T-helper 1 cell treated with Interleukin-12 subunit alpha and Interleukin-12 subunit beta and Interleukin-4 antibody, amounts not matched to agents 30 μg/mL and 1 μg/mL, for 36 hours (primary cell): Measurements from ENCODE around the gene KCTD21.

Source experiments
- H3K27ac Mint-ChIP-seq: one replicate; pipeline ENCODE4 v1.8.0; 2021; ENCODE audit warnings: mild to moderate bottlenecking, mixed read lengths
- H3K27me3 Mint-ChIP-seq: one replicate; pipeline ENCODE4 v1.8.0; 2021; ENCODE audit warnings: low read depth, mixed read lengths
- H3K36me3 Mint-ChIP-seq: one replicate; pipeline ENCODE4 v1.8.0; 2021; ENCODE audit warnings: low read depth, mixed read lengths
- H3K4me1 Mint-ChIP-seq: one replicate; pipeline ENCODE4 v1.8.0; 2021; ENCODE audit warnings: low read depth, mixed read lengths
- H3K4me3 Mint-ChIP-seq: one replicate; pipeline ENCODE4 v1.8.0; 2021; ENCODE audit warnings: mild to moderate bottlenecking, moderate library complexity, mixed read lengths
- H3K9me3 Mint-ChIP-seq: one replicate; pipeline ENCODE4 v1.8.0; 2021; ENCODE audit warnings: mixed read lengths

Gene KCTD21

GRCh38 chr11:78138291-78138690 is 50.1 kb downstream of the KCTD21 start:
- H3K4me3 Mint-ChIP-seq, result peak overlapping the region; percentile 85

GRCh38 chr11:78132475-78132874 is 56.0 kb downstream of the KCTD21 start:
- no peak overlapping the region for H3K27ac Mint-ChIP-seq
- H3K36me3 Mint-ChIP-seq, result peaks cover 21% of the 10 kb centered on the region
- H3K4me3 Mint-ChIP-seq, result no peak overlapping the region
- H3K27me3 Mint-ChIP-seq, result no peaks in the 10 kb centered on the region
- H3K4me1 Mint-ChIP-seq, result peaks cover 10% of the 10 kb centered on the region
- H3K9me3 Mint-ChIP-seq, result peaks cover 3% of the 10 kb centered on the region

More at GRCh38 chr11:78138291-78138690, 50.1 kb downstream of the KCTD21 start:
- H3K27me3 Mint-ChIP-seq, result no peaks in the 10 kb centered on the region
- peak overlapping the region; percentile 86 for H3K27ac Mint-ChIP-seq
- H3K4me1 Mint-ChIP-seq, result peaks cover 30% of the 10 kb centered on the region
- H3K9me3 Mint-ChIP-seq, result peaks cover 3% of the 10 kb centered on the region
- H3K36me3 Mint-ChIP-seq, result peaks cover 37% of the 10 kb centered on the region

GRCh38 chr11:78131956-78132355 is 56.5 kb downstream of the KCTD21 start:
- Mint-ChIP-seq H3K36me3 (peaks cover 16% of the 10 kb centered on the region), H3K27ac (no peak overlapping the region), H3K4me3 (no peak overlapping the region), H3K27me3 (no peaks in the 10 kb centered on the region), H3K9me3 (peaks cover 3% of the 10 kb centered on the region), H3K4me1 (peaks cover 7% of the 10 kb centered on the region)

- no peak overlapping the region for H3K4me3 Mint-ChIP-seq
- peaks cover 5% of the 10 kb centered on the region for H3K4me1 Mint-ChIP-seq
- no peaks in the 10 kb centered on the region for H3K9me3 Mint-ChIP-seq
- H3K27me3 Mint-ChIP-seq, result no peaks in the 10 kb centered on the region
- no peak overlapping the region for H3K27ac Mint-ChIP-seq
- H3K36me3 Mint-ChIP-seq, result peaks cover 7% of the 10 kb centered on the region
Observed at GRCh38 chr11:78127403-78127802, 61.0 kb downstream of the KCTD21 start.
